AG09319 (cell line): ENCODE measurements around the gene INVS.
"Not testable (repeated sequence)": the region's sequence is repeated elsewhere in the genome, so short reads cannot be mapped to it uniquely, and the experiment has no call there.

Source experiments
- DNase-seq: peaks from one replicate; pipeline ENCODE4 v3.0.0-alpha.2; 2010; ENCODE audit warnings: low read depth; ENCODE audit errors: extremely low read depth
- CTCF ChIP-seq: IDR thresholded peaks from 2 replicates; pipeline ENCODE4 v1.5.1; 2011; ENCODE audit warnings: low read depth, mild to moderate bottlenecking, inconsistent platforms, low read length, moderate library complexity

INVS gene

GRCh38 chr9:100063185-100063584 lies 35.9 kb upstream of the INVS start:
- DNase-seq: no peak
- TF ChIP-seq CTCF: no peak

DNA sequence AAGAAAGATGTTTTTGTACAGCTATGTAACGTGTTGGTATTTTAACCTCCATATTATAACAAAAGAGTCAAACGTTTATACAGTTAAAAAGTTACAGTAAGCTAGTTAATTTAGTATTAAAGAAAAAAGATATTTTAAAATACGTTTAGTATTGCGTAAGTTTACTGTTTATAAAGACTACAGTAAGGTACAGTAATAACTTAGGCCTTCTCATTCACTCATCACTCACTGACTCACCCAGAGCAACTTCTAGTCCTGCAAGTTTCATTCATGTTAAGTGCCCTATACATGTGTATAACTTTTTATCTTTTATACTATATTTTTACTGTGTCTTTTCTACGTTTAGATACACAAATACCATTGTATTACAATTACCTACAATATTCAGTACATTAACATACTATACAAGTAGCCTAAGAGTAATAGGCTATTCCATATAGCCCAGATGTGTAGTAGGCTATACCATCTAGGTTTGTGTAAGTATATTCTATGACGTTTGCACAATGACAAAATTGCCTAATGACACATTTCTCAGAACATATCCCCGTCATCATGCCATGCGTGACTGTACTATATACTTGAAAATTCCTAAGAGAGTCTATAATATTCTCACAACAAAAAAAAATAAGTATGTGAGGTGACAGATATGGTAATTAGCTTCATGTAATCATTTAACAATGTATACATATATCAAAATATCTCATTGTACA lies 34.0 kb upstream of the INVS start:
- peak; percentile 16 for DNase-seq
- TF ChIP-seq CTCF: no peak

DNA sequence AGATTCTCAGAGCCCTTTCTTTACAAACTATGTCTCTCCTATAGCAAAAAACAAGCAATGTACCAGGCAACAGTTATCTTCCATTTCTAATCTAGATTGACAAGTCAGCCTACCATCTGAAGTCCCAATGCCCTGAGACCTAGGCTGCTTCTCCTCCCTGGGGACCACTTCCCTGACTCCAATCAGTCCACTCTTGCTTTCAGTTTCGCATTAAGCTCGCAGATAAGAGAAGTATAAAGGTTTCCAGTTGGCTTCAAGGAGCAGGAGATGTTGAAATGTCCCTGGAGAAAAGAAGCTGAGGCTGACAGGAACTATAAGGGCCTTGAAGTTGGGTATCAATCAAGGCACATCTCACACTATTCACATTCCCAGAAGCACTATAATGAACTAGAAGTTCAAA lies 32.5 kb upstream of the INVS start:
- DNase-seq: peak; percentile 12
- TF ChIP-seq CTCF: no peak

GRCh38 chr9:100067990-100068389 lies 31.1 kb upstream of the INVS start:
- DNase-seq: not testable (repeated sequence)

- not testable (repeated sequence) for DNase-seq
Measured at GRCh38 chr9:100069068-100069467, 30.0 kb upstream of the INVS start.

GRCh38 chr9:100070104-100071041 lies 28.7 kb upstream of the INVS start:
- no peak for DNase-seq
- no peak for TF ChIP-seq CTCF

- no peak for DNase-seq
- no peak for TF ChIP-seq CTCF
Measured at GRCh38 chr9:100071271-100071670, 27.8 kb upstream of the INVS start.

DNA sequence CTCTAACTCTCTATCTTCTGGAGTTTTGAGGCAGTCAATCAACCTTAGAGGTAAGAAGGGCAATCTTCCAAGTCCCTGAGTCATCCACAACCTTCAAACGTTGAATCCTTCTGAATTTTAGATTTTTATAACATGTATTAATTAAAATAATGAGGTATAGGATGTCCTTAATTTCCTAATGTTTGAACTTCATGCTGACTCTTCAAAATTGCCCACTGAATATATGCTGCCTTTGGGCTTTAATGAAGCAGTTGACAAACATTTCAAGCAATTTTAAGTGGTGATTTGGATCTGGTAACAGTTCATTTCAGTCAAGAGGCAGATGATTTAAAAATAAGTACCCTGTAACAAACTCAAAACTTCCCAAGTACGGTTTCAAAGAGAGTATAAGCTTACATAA lies 26.2 kb upstream of the INVS start:
- no peak for TF ChIP-seq CTCF
- no peak for DNase-seq
